GM19351 (cell line): ENCODE data around the gene DYNLT4.
"Not testable (repeated sequence)": the region's sequence is repeated elsewhere in the genome, so short reads cannot be mapped to it uniquely, and the experiment has no call there.

Experiments used
- ATAC-seq: cut with Tn5 transposase; IDR thresholded peaks from one replicate; pipeline ENCODE4 v1.9.1; 2021; ENCODE audit warnings: mild to moderate bottlenecking, moderate library complexity; ENCODE audit not compliant: unreplicated experiment

The DYNLT4 gene

GRCh38 chr1:44806704-44807363 lies at the start of gene DYNLT4:
Gene DYNLT4, minus strand, starts transcription at chr1:44807351. Its CDS starts 683 bp downstream, at chr1:44806668.
- ATAC-seq = no peak

- ATAC-seq = no peak
These were observed 48.6 kb upstream of the DYNLT4 start for GRCh38 chr1:44855742-44856141.

- no peak for ATAC-seq
These were observed 47.8 kb upstream of the DYNLT4 start for GRCh38 chr1:44854970-44855369.

- no peak for ATAC-seq
These were observed 46.0 kb upstream of the DYNLT4 start for GRCh38 chr1:44853201-44853600.

- ATAC-seq = no peak
These were observed 44.2 kb upstream of the DYNLT4 start for GRCh38 chr1:44851308-44851707.

GRCh38 chr1:44849575-44850132 lies 42.5 kb upstream of the DYNLT4 start:
- no peak for ATAC-seq

- no peak for ATAC-seq
These were observed 41.5 kb upstream of the DYNLT4 start for GRCh38 chr1:44848456-44849181.

GRCh38 chr1:44847845-44848244 lies 40.7 kb upstream of the DYNLT4 start:
- no peak for ATAC-seq

- ATAC-seq = no peak
These were observed 39.8 kb upstream of the DYNLT4 start for GRCh38 chr1:44846985-44847384.

- ATAC-seq = no peak
These were observed 35.9 kb upstream of the DYNLT4 start, which contains the start of gene PTCH2 for GRCh38 chr1:44842862-44843655. Gene PTCH2, minus strand, starts transcription at chr1:44843253. Its CDS starts 321 bp downstream, at chr1:44842932.

GRCh38 chr1:44842486-44842861 lies 35.3 kb upstream of the DYNLT4 start:
- ATAC-seq = no peak

- ATAC-seq = no peak
These were observed 32.4 kb upstream of the DYNLT4 start for GRCh38 chr1:44839576-44839975.

- not testable (repeated sequence) for ATAC-seq
These were observed 31.1 kb upstream of the DYNLT4 start for GRCh38 chr1:44838294-44838693.

- peak; percentile 51 for ATAC-seq
These were observed 28.9 kb upstream of the DYNLT4 start for GRCh38 chr1:44835738-44836675.

GRCh38 chr1:44834328-44834727 lies 27.2 kb upstream of the DYNLT4 start:
- ATAC-seq = no peak

GRCh38 chr1:44832056-44832705 lies 25.0 kb upstream of the DYNLT4 start:
- ATAC-seq = no peak

GRCh38 chr1:44831516-44831915 lies 24.4 kb upstream of the DYNLT4 start:
- no peak for ATAC-seq

- no peak for ATAC-seq
These were observed 23.8 kb upstream of the DYNLT4 start for GRCh38 chr1:44830900-44831304.

GRCh38 chr1:44829506-44830384 lies 22.6 kb upstream of the DYNLT4 start:
- ATAC-seq = no peak
